GM21576 (cell line): ENCODE measurements around the gene MAPKAP1.
"Not testable (repeated sequence)": the region's sequence is repeated elsewhere in the genome, so short reads cannot be mapped to it uniquely, and the experiment has no call there.

Experiments used
- ATAC-seq: cut with Tn5 transposase; IDR thresholded peaks from one replicate; pipeline ENCODE4 v1.9.1; 2021; ENCODE audit warnings: mild to moderate bottlenecking, moderate library complexity; ENCODE audit not compliant: unreplicated experiment

Gene MAPKAP1

GRCh38 chr9:125400232-125400631, 306.8 kb downstream of the MAPKAP1 start:
- not testable (repeated sequence) for ATAC-seq

GRCh38 chr9:125399666-125400065, 307.3 kb downstream of the MAPKAP1 start:
- no peak for ATAC-seq

- no peak for ATAC-seq
These were observed 307.8 kb downstream of the MAPKAP1 start for GRCh38 chr9:125399165-125399564.

- ATAC-seq: no peak
These were observed 308.8 kb downstream of the MAPKAP1 start for GRCh38 chr9:125398243-125398642.

- no peak for ATAC-seq
These were observed 309.3 kb downstream of the MAPKAP1 start for GRCh38 chr9:125397736-125398135.

- ATAC-seq: no peak
These were observed 310.2 kb downstream of the MAPKAP1 start for GRCh38 chr9:125396799-125397198.

- no peak for ATAC-seq
These were observed 313.6 kb downstream of the MAPKAP1 start for GRCh38 chr9:125393426-125393825.

- ATAC-seq: no peak
These were observed 315.3 kb downstream of the MAPKAP1 start for GRCh38 chr9:125391704-125392103.

- no peak for ATAC-seq
These were observed 318.0 kb downstream of the MAPKAP1 start for GRCh38 chr9:125388978-125389377.

- no peak for ATAC-seq
These were observed 319.0 kb downstream of the MAPKAP1 start for GRCh38 chr9:125387861-125388524.
